ENCODE data around the gene PDCD4.

DNA sequence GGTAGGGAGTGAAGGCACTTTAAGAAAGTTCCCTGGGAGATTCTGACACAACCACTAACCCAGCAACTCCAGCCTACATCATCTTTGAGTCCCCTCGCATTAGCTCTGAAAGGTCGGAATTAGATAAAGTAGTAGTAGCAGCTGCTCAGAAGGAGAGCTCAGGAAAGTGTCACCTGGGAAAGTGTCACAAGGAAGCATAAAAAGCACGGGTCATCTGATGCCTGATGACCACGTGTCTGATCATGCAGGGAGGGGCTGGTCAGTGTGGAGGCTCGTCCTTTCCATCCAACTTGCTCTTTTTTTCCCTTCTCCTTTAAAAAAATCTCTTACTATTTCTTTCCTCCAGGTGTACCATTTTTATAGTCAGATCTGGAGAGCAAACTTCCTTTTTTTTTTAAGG lies 47.1 kb upstream of the PDCD4 start:
- no peak for TF ChIP-seq MYC (CRISPR knock-in tag; IDR thresholded peaks at IDR 0.05; ENCODE audit: borderline replicate concordance)
- no peak for TF ChIP-seq SIN3A (IDR thresholded peaks at IDR 0.05; ENCODE audit: borderline replicate concordance, low read depth, low read length)
- no peak for TF ChIP-seq JUND (CRISPR knock-in tag; IDR thresholded peaks at IDR 0.05)
- TF ChIP-seq, protein P1, sequence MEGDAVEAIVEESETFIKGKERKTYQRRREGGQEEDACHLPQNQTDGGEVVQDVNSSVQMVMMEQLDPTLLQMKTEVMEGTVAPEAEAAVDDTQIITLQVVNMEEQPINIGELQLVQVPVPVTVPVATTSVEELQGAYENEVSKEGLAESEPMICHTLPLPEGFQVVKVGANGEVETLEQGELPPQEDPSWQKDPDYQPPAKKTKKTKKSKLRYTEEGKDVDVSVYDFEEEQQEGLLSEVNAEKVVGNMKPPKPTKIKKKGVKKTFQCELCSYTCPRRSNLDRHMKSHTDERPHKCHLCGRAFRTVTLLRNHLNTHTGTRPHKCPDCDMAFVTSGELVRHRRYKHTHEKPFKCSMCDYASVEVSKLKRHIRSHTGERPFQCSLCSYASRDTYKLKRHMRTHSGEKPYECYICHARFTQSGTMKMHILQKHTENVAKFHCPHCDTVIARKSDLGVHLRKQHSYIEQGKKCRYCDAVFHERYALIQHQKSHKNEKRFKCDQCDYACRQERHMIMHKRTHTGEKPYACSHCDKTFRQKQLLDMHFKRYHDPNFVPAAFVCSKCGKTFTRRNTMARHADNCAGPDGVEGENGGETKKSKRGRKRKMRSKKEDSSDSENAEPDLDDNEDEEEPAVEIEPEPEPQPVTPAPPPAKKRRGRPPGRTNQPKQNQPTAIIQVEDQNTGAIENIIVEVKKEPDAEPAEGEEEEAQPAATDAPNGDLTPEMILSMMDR (CRISPR knock-in tag; IDR thresholded peaks at IDR 0.05), result no peak
